ENCODE data around the gene SLC20A1.

SLC20A1 gene

GRCh38 chr2:112709703-112710102 is 64.0 kb downstream of the SLC20A1 start:
- no peak for DNase-seq (ENCODE audit: low read depth)
- no peak for TF ChIP-seq CTCF (IDR thresholded peaks at IDR 0.05; ENCODE audit: low read length, missing control alignments)
- H3K4me3 ChIP-seq (replicated peaks; ENCODE audit: low read depth, low read length): no peak overlapping the region

GRCh38 chr2:112710956-112711750 is 65.4 kb downstream of the SLC20A1 start:
- no peak for DNase-seq (ENCODE audit: low read depth)
- no peak for TF ChIP-seq CTCF (IDR thresholded peaks at IDR 0.05; ENCODE audit: low read length, missing control alignments)
- H3K4me3 ChIP-seq (replicated peaks; ENCODE audit: low read depth, low read length): no peak overlapping the region

DNA sequence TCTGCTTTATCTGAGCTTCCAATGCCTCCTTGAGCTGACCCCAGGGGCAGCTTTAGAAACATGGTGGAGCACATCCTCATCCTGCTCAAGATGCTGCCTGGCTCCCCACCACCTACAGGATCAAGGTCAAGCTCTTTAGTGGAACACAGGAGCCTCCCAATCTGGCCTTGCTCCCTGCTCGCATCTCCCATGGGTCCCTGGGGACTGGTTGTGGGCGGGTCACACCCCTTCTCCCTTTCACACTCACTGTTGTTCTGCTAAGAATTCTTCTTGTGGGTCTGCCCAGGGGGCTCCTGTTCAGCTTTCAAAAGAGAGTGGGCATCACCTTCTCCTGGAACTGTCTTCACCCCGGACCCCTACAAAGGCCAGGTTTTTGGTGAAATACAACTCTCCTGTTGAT is 66.7 kb downstream of the SLC20A1 start:
- H3K4me3 ChIP-seq (replicated peaks; ENCODE audit: low read depth, low read length): no peak overlapping the region
- no peak for TF ChIP-seq CTCF (IDR thresholded peaks at IDR 0.05; ENCODE audit: low read length, missing control alignments)
- DNase-seq (ENCODE audit: low read depth): no peak

DNA sequence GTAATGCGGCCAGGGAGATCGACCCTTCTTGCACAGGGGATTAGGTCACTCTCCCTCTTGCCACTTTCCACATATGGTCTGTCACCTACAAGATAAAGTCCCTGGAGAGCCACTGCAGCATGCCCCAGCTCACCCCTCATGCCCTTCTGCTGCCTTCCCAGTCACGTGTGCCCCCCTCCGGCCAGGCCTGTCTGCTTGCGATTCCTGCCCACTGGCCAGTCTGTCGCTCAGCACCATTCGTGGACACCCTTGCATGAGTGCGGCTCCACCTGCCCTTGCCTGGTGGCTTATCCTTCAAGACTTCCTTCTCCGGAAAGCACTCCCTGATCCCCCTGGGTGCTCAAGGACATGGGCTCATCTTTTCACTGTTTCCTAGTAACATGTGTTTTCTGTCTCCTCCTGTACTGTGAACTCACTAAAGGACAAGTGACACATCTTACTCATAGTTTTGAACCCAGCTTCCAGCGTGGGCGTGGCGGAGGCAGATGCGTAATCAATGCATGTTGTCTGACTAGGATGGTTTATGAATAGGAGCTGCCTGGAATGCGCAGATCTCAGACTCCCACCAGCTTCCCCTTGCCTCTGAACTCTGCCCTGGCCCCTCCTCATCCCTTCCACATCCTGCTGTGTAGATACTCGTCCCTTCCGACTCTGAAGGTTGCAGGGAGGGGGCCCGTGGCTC is 67.3 kb downstream of the SLC20A1 start:
- peak; percentile 84 for DNase-seq (ENCODE audit: low read depth)
- no peak overlapping the region for H3K4me3 ChIP-seq (replicated peaks; ENCODE audit: low read depth, low read length)
- TF ChIP-seq CTCF (IDR thresholded peaks at IDR 0.05; ENCODE audit: low read length, missing control alignments): no peak

Measured in fibroblast of pulmonary artery (primary cell).